ENCODE data around the gene DHX38.

The DHX38 gene

DNA sequence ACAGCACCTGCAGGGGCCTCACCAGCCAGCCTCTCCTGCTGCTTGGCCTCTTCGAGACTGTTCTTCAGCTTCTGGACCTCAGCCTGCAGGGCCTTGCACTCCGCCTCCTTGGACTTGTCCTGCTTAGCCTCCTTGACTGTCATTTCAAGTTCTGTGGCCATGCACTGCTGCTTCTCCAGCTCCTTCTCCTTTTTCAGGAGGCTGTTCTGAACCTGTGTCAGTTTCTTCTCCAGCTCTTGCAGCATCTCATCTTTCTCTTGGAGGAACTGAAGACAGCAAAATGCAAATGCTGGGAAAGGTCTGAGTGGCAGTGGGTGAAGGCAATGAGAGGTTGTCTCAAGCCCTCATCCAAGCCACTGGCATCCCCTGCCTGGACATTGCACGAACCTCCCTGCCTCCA is 39.1 kb downstream of the DHX38 start:
- TF ChIP-seq, protein P1, sequence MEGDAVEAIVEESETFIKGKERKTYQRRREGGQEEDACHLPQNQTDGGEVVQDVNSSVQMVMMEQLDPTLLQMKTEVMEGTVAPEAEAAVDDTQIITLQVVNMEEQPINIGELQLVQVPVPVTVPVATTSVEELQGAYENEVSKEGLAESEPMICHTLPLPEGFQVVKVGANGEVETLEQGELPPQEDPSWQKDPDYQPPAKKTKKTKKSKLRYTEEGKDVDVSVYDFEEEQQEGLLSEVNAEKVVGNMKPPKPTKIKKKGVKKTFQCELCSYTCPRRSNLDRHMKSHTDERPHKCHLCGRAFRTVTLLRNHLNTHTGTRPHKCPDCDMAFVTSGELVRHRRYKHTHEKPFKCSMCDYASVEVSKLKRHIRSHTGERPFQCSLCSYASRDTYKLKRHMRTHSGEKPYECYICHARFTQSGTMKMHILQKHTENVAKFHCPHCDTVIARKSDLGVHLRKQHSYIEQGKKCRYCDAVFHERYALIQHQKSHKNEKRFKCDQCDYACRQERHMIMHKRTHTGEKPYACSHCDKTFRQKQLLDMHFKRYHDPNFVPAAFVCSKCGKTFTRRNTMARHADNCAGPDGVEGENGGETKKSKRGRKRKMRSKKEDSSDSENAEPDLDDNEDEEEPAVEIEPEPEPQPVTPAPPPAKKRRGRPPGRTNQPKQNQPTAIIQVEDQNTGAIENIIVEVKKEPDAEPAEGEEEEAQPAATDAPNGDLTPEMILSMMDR (IDR thresholded peaks at IDR 0.05; ENCODE audit: insufficient read depth, low read length, poor library complexity, severe bottlenecking) = no peak
- DNase-seq (ENCODE audit: extremely low read depth, insufficient read length) = no peak
- Histone ChIP-seq H3K27me3 (replicated peaks; ENCODE audit: control insufficient read depth, insufficient read depth, low read length) (no peaks in the 10 kb centered on the region), H3K36me3 (ENCODE audit: control insufficient read depth, insufficient read depth, low read length) (no peaks in the 10 kb centered on the region), H3K4me3 (replicated peaks; ENCODE audit: low read depth, low read length) (no peak overlapping the region)

DNA sequence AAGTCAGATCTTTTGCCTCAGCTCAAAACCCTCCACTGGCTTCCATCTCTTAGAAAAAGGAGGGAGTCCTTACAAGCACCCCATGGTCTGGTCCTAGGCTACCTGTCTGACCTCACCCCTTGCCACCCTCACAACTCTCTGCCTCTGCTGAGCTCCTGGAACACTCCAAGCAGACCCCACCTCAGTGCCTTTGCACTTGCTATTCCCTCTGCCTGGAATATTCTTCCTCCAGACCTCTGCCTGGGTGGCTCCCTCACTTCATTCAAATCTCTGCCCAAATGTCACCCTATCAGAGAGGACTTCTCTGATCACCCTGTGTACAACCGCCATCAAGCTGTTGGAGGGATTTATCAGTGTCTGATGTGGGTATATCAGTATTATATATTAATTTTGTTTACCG is 40.9 kb downstream of the DHX38 start:
- TF ChIP-seq, protein P1 (IDR thresholded peaks at IDR 0.05; ENCODE audit: insufficient read depth, low read length, poor library complexity, severe bottlenecking) = no peak
- no peak for DNase-seq (ENCODE audit: extremely low read depth, insufficient read length)
- Histone ChIP-seq H3K27me3 (replicated peaks; ENCODE audit: control insufficient read depth, insufficient read depth, low read length) (no peaks in the 10 kb centered on the region), H3K4me3 (replicated peaks; ENCODE audit: low read depth, low read length) (no peak overlapping the region), H3K36me3 (ENCODE audit: control insufficient read depth, insufficient read depth, low read length) (no peaks in the 10 kb centered on the region)

GRCh38 chr16:72137380-72138063 is 43.9 kb downstream of the DHX38 start:
- Histone ChIP-seq H3K36me3 (ENCODE audit: control insufficient read depth, insufficient read depth, low read length) (no peaks in the 10 kb centered on the region), H3K27me3 (replicated peaks; ENCODE audit: control insufficient read depth, insufficient read depth, low read length) (no peaks in the 10 kb centered on the region; the same call in 1 of the 2 replicates), H3K4me3 (replicated peaks; ENCODE audit: low read depth, low read length) (no peak overlapping the region)
- TF ChIP-seq, protein P1 (IDR thresholded peaks at IDR 0.05; ENCODE audit: insufficient read depth, low read length, poor library complexity, severe bottlenecking) = no peak
- no peak for DNase-seq (ENCODE audit: extremely low read depth, insufficient read length)

- Histone ChIP-seq H3K36me3 (ENCODE audit: control insufficient read depth, insufficient read depth, low read length) (no peaks in the 10 kb centered on the region), H3K4me3 (replicated peaks; ENCODE audit: low read depth, low read length) (no peak overlapping the region), H3K27me3 (replicated peaks; ENCODE audit: control insufficient read depth, insufficient read depth, low read length) (no peaks in the 10 kb centered on the region; the same call in 1 of the 2 replicates)
- TF ChIP-seq, protein P1 (IDR thresholded peaks at IDR 0.05; ENCODE audit: insufficient read depth, low read length, poor library complexity, severe bottlenecking) = no peak
- no peak for DNase-seq (ENCODE audit: extremely low read depth, insufficient read length)
These were observed 44.5 kb downstream of the DHX38 start for GRCh38 chr16:72138064-72138572.

DNA sequence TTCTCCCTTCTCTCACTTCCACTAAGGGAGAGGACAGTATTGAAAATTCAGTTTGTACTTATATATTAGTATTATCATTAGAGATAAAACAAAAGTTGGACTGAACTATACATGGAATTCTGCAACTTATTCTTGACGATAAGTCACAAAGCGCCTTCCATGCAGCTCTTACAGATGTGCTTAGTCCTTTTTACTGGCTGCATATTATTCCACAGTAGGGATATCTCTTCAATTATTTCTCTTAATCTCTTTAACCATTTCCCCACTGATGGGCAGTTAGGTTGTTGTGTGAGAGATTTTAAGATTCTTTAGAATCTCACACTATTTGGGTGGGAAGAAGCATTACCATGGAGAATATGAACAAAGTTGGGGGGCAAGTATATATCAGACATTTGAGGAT is 46.3 kb downstream of the DHX38 start:
- Histone ChIP-seq H3K4me3 (replicated peaks; ENCODE audit: low read depth, low read length) (no peak overlapping the region), H3K36me3 (ENCODE audit: control insufficient read depth, insufficient read depth, low read length) (no peaks in the 10 kb centered on the region), H3K27me3 (replicated peaks; ENCODE audit: control insufficient read depth, insufficient read depth, low read length) (no peaks in the 10 kb centered on the region; the same call in 1 of the 2 replicates)
- no peak for DNase-seq (ENCODE audit: extremely low read depth, insufficient read length)
- TF ChIP-seq, protein P1 (IDR thresholded peaks at IDR 0.05; ENCODE audit: insufficient read depth, low read length, poor library complexity, severe bottlenecking) = no peak

Data from GM06990 (cell line).